ENCODE measurements around the gene TCERG1.

The TCERG1 gene

GRCh38 chr5:146428658-146429057 lies 18.5 kb upstream of the TCERG1 start:
- TF ChIP-seq TEAD4 (IDR thresholded peaks at IDR 0.05): no peak
- TF ChIP-seq EGR1 (IDR thresholded peaks at IDR 0.05): no peak
- no peak for TF ChIP-seq ZBTB7A (IDR thresholded peaks at IDR 0.05; ENCODE audit: low read depth)
- no peak for TF ChIP-seq TAF1 (IDR thresholded peaks at IDR 0.05; ENCODE audit: low read depth)
- no peak for TF ChIP-seq CEBPB (IDR thresholded peaks at IDR 0.05)
- TF ChIP-seq YY1 (IDR thresholded peaks at IDR 0.05; ENCODE audit: low read depth): no peak
- TF ChIP-seq EP300 (IDR thresholded peaks at IDR 0.05; ENCODE audit: borderline replicate concordance): no peak
- no peak for TF ChIP-seq RAD21 (IDR thresholded peaks at IDR 0.05; ENCODE audit: low read depth)
- TF ChIP-seq REST (IDR thresholded peaks at IDR 0.05; ENCODE audit: low read depth): no peak
- TF ChIP-seq MAX (IDR thresholded peaks at IDR 0.05): no peak
- no peak for TF ChIP-seq NFIC (IDR thresholded peaks at IDR 0.05)

GRCh38 chr5:146440353-146440752 lies 6.8 kb upstream of the TCERG1 start:
- no peak for TF ChIP-seq REST (IDR thresholded peaks at IDR 0.05; ENCODE audit: low read depth)
- TF ChIP-seq YY1 (IDR thresholded peaks at IDR 0.05; ENCODE audit: low read depth): no peak

GRCh38 chr5:146440870-146441495 lies 6.2 kb upstream of the TCERG1 start:
- TF ChIP-seq TEAD4 (IDR thresholded peaks at IDR 0.05): no peak
- no peak for TF ChIP-seq USF1 (IDR thresholded peaks at IDR 0.05)
- TF ChIP-seq CEBPB (IDR thresholded peaks at IDR 0.05): no peak
- TF ChIP-seq ZBTB7A (IDR thresholded peaks at IDR 0.05; ENCODE audit: low read depth): no peak
- TF ChIP-seq EP300 (IDR thresholded peaks at IDR 0.05; ENCODE audit: borderline replicate concordance): no peak
- no peak for TF ChIP-seq YY1 (IDR thresholded peaks at IDR 0.05; ENCODE audit: low read depth)
- no peak for TF ChIP-seq CREB1 (IDR thresholded peaks at IDR 0.05; ENCODE audit: low read depth)
- TF ChIP-seq NFIC (IDR thresholded peaks at IDR 0.05): no peak
- no peak for TF ChIP-seq TAF1 (IDR thresholded peaks at IDR 0.05; ENCODE audit: low read depth)
- no peak for TF ChIP-seq TCF12 (IDR thresholded peaks at IDR 0.05; ENCODE audit: low read depth)
- no peak for TF ChIP-seq RAD21 (IDR thresholded peaks at IDR 0.05; ENCODE audit: low read depth)
- no peak for TF ChIP-seq FOXM1 (IDR thresholded peaks at IDR 0.05; ENCODE audit: borderline replicate concordance, low read depth)
- TF ChIP-seq REST (IDR thresholded peaks at IDR 0.05; ENCODE audit: low read depth): no peak
- no peak for TF ChIP-seq EGR1 (IDR thresholded peaks at IDR 0.05)
- no peak for TF ChIP-seq MAX (IDR thresholded peaks at IDR 0.05)

- no peak for TF ChIP-seq RAD21 (IDR thresholded peaks at IDR 0.05; ENCODE audit: low read depth)
- TF ChIP-seq CREB1 (IDR thresholded peaks at IDR 0.05; ENCODE audit: low read depth): no peak
- TF ChIP-seq EP300 (IDR thresholded peaks at IDR 0.05; ENCODE audit: borderline replicate concordance): no peak
- TF ChIP-seq EGR1 (IDR thresholded peaks at IDR 0.05): no peak
- TF ChIP-seq TAF1 (IDR thresholded peaks at IDR 0.05; ENCODE audit: low read depth): no peak
- TF ChIP-seq TCF12 (IDR thresholded peaks at IDR 0.05; ENCODE audit: low read depth): no peak
- no peak for TF ChIP-seq USF1 (IDR thresholded peaks at IDR 0.05)
- no peak for TF ChIP-seq MAX (IDR thresholded peaks at IDR 0.05)
Observed at GRCh38 chr5:146441896-146442295, 5.2 kb upstream of the TCERG1 start.

Data from Ishikawa (cell line).